ENCODE data around the gene VTI1B.

The VTI1B gene

GRCh38 chr14:67675219-67675582, 769 bp upstream of the VTI1B start:
- no peak for FAIRE-seq

GRCh38 chr14:67674139-67674479, 323 bp downstream of the VTI1B start:
- FAIRE-seq = no peak

GRCh38 chr14:67673451-67673850, 981 bp downstream of the VTI1B start:
- no peak for FAIRE-seq

GRCh38 chr14:67668559-67668958, 5.9 kb downstream of the VTI1B start:
- FAIRE-seq = no peak

- FAIRE-seq = no peak
These were observed 7.5 kb downstream of the VTI1B start for GRCh38 chr14:67666750-67667449.

- no peak for FAIRE-seq
These were observed 8.6 kb downstream of the VTI1B start for GRCh38 chr14:67665868-67666267.

- no peak for FAIRE-seq
These were observed 10.8 kb downstream of the VTI1B start for GRCh38 chr14:67663633-67664032.

- FAIRE-seq = no peak
These were observed 20.7 kb downstream of the VTI1B start for GRCh38 chr14:67653651-67654280.

GRCh38 chr14:67652189-67652588, 22.2 kb downstream of the VTI1B start:
- no peak for FAIRE-seq

GRCh38 chr14:67650694-67651093, 23.7 kb downstream of the VTI1B start:
- FAIRE-seq = no peak

- no peak for FAIRE-seq
These were observed 24.3 kb downstream of the VTI1B start for GRCh38 chr14:67650151-67650550.

- FAIRE-seq = no peak
These were observed 28.3 kb downstream of the VTI1B start for GRCh38 chr14:67646131-67646530.

GRCh38 chr14:67645414-67645813, 29.0 kb downstream of the VTI1B start:
- no peak for FAIRE-seq

GRCh38 chr14:67644428-67644827, 30.0 kb downstream of the VTI1B start:
- no peak for FAIRE-seq

GRCh38 chr14:67643713-67644112, 30.7 kb downstream of the VTI1B start:
- FAIRE-seq = no peak

GRCh38 chr14:67641902-67642749, 32.3 kb downstream of the VTI1B start:
- no peak for FAIRE-seq

- no peak for FAIRE-seq
These were observed 33.0 kb downstream of the VTI1B start for GRCh38 chr14:67641480-67641879.

GRCh38 chr14:67638642-67639041, 35.8 kb downstream of the VTI1B start:
- no peak for FAIRE-seq

- FAIRE-seq = no peak
These were observed 38.0 kb downstream of the VTI1B start for GRCh38 chr14:67636361-67636919.

GRCh38 chr14:67633451-67634147, 40.8 kb downstream of the VTI1B start:
- no peak for FAIRE-seq

- FAIRE-seq = no peak
These were observed 43.5 kb downstream of the VTI1B start for GRCh38 chr14:67630938-67631337.

GRCh38 chr14:67630186-67630585, 44.2 kb downstream of the VTI1B start:
- FAIRE-seq = no peak

- no peak for FAIRE-seq
These were observed 46.9 kb downstream of the VTI1B start for GRCh38 chr14:67627519-67627918.

Data from colon (tissue), 2 donors.